HG02870 (cell line): Measurements from ENCODE around the gene CDKN2AIPNL.
"Not testable (repeated sequence)": the region's sequence is repeated elsewhere in the genome, so short reads cannot be mapped to it uniquely, and the experiment has no call there.

Experiments used
- ATAC-seq: cut with Tn5 transposase; IDR thresholded peaks from one replicate; pipeline ENCODE4 v1.9.1; 2021; ENCODE audit warnings: mild to moderate bottlenecking, moderate library complexity; ENCODE audit not compliant: unreplicated experiment

Gene CDKN2AIPNL

DNA sequence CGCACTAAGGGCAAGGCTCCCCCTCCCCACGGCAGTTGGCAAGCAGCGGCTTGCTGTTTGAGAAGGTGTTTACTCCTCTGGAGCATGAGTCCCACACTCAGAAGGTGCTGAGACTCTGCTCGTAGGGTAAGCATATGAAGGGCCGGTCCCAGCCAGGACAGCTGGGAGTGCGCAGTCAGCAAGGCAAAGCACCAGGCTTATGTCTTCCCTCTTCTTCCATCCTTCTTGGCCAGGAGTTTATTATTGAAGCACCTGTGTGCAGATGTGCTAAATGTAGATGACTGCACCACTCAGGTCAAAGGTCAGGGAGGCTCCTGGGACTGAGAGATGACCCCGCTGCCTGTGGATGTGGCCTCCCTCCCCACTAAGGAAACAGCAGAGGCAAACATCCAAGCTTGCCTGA is 27.0 kb upstream of the CDKN2AIPNL start:
- no peak for ATAC-seq

DNA sequence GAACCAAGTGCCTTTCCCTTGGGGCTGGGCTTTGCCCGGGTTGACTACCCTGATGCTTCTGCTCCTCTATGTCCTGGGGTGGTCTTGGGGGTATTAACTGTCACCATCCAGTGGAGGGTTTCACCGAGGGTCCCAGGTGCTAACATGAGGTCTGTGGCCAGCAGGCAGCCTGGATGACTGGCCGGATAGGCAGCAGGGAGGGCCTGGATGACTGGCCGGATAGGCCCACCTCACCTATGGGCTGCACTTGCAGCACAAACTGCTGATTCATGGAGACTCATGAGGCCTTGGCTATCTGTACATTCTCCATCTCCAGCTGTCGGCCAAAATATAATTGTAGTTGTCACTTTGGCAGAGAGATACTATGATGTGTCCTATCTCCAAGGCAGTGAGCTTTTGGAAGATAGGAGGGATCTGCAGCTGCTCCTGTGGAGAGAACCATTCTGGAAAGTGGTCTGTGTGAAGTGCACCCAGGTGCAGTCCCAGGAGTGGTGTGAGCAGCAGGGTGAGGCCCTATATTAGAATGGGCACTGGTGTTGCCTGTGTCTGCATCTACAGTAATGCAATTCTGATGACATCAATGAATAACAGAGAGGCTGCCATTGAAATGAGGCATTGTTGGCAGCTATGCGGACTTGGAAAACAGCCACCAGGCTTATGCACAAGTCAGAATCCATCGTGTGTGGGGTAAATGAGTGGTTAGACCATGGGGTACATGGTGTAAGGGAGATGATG is 26.3 kb upstream of the CDKN2AIPNL start:
- ATAC-seq, result no peak

DNA sequence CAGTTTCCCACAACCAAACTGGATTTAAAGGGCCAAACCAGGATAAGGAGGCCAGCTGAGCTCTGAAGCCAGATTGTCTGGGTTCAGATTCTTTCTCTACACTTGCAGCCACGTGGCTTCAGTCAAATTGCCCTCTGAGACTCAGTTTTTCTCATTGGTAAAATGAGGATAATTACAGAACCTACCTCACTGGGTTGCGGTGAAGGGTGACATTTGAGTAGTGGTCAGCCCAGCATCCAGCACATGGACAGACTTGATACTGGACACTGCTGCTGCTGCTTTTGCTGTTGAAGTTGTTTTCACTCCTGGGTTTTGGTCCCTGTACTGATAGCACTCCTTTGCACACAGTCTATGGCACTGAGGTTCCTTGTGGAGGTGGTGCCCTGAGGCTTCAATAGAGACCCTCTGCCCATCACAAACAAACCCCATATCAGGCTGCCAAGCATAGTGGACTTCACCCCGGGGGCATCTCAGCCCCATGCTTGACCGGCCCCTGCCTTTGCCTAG is 25.7 kb upstream of the CDKN2AIPNL start:
- no peak for ATAC-seq

DNA sequence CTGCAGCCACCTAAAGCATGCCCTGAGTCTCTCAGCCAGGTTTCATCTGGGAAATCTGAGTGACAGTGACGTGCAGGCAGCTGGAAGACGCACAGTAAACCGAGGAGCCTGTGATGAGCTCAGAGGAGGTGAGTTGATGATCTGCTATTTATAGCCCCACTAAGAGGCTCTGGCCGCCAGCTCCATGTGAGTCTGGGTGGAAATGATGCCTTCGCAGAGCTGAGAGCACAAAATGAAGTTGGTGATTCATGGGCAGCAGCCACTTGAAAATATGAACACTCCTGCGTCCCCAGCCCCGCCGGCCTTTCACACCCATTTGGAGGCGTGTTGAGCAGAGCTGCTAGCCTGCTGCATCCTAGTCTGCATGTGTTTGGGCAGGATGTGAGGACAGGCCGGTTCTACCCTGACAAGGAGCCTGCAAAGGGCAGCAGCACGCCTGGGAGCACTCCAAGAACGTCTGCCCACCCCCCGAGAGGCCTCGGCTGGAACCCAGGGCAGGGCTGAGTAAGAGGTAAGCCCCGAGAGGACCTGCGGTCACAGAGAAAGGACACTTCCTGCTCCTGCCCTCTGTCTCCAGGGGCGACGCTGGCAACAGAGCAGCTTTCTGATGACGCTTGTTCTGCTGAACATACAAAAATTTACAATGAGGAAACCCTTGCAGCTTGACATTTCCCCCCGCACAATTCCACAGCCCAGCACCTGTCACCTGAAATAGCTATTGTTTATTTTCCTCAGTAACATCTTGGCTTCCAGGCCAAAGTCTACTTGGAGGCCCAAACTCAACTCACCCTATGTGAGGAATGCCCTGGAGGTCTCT is 25.1 kb upstream of the CDKN2AIPNL start:
- ATAC-seq, result peak; percentile 84

DNA sequence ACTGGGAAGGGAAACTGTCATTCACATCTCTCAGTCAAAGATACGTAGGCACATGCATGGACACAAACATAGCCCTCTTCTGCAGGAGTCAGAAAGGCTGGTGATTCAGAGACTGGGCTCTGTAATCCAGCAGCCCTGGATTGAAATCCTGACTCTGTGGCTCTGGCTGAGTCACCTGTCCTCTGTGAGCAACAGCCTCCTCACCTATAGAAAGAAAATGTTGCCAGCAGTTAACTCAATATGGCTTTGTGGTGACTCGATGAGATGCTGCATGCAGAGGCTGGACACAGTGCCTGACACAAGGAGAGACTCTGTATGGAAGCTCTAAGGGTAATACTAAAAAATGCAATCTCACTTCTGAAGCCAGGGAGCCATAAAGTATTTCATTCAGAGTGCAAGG is 23.9 kb upstream of the CDKN2AIPNL start:
- ATAC-seq, result no peak

DNA sequence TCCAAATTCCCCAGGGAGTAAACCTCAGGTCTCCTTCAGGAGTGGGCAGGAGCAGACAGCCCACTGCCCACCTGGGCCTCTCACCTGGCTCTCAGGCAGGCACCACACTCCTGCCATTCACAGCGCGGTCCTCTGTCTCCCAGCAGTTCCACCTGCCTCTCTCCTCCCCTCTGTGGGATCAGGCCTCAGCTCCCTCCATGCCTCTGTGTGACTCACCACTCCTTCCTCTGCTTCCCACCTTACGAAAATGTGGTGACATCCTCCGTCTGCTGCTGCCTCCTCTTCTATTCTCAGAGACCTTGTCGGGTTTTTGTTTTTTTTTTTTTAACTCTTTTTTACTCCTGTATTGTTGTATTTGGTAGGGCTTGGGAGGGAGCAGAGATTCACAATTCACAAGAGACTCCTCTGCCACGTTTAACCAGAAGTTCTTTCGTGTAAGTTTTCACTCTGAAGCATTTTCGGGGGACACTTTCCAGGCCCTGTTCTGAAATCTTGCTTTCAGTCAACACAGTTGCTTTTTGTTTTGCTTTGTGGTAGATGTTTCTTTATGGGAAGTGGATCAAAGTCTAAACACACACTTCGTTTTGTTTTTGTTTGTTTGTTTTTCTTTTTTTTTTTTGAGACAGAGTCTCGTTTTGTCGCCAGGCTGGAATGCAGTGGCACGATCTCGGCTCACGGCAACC is 21.1 kb upstream of the CDKN2AIPNL start:
- ATAC-seq, result no peak

DNA sequence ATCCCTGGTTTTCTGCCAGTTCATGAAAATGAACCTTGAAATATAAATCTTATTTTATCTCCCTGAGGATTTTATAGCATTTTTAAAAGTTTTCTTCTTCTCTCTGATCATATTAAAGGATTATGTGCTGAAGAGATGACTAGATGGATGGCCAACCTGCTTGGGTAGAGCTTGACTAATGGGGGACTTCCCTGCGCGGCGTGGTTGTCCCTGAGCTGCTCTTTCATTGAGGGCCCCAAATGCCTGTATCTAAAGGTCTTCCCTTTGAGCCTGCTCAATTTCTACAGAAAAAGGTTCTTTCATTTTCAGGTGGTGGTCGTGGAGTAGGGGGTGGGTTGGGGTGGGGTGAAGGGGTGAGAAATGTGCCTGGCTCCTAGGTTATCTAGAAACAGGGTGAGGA is 20.5 kb upstream of the CDKN2AIPNL start:
- ATAC-seq, result no peak

DNA sequence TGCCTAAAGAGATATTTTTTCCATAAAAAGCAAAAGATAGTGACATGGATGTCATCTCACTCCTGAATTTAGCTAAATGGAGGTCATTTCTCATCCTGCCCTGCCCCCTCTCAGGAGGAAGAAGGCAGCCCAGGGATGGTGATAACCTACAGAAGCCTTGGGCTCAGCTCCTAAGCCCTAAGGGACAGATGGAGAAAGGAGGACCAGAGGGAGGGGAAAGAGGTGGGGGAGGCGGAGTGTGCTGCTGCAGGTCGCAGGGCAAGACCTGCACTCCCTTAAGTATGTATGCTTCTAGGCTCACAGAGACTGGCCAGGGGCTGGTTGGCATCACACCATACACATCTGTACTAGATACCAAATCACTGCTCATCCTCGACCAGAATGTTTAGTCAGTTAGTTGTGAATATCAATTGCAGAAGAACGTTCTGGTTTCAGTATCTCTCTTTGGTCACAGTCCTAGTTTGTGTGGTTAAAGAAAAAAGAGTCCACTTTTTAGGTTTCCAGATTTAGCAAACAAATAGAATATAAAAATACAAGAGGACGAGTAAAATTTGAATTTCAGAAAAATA is 18.4 kb upstream of the CDKN2AIPNL start:
- ATAC-seq, result peak; percentile 58

DNA sequence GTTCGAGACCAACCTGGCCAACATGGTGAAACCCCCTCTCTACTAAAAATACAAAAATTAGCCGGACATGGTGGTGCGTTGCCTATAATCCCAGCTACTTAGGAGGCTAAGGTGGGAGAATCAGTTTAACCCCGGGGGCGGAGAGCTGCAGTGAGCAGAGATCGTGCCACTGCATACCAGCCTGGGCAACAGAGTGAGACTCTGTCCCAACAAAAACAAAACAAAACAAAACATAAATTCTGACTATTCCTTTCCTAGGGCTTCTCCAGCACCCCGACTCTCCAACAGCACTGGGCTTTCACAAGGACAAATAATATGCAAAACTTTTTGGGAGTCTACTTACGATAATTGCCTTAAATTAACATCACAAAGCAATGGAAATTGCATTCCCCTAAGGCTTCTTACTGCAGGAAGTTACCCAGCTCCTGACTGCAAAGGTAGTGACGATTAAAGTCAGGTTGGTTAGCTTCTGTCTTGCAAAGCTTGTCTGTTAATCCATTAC is 15.9 kb upstream of the CDKN2AIPNL start:
- no peak for ATAC-seq

DNA sequence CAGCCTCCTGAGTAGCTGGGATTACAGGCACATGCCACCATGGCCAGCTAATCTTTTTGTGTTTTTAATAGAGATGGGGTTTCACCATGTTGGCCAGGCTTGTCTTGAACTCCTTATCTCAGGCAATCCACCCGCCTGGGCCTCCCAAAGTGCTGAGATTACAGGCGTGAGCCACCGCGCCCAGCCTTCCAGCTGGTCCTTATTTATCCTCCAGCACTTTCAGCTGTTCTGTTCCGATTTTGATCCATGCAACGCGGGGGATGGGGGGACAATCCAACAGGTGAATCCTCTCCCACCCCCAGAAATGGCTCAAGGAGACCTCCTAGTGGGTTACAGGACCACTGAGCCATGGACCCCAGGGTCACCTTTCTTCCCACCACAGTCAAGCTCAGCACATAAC is 14.7 kb upstream of the CDKN2AIPNL start:
- no peak for ATAC-seq

DNA sequence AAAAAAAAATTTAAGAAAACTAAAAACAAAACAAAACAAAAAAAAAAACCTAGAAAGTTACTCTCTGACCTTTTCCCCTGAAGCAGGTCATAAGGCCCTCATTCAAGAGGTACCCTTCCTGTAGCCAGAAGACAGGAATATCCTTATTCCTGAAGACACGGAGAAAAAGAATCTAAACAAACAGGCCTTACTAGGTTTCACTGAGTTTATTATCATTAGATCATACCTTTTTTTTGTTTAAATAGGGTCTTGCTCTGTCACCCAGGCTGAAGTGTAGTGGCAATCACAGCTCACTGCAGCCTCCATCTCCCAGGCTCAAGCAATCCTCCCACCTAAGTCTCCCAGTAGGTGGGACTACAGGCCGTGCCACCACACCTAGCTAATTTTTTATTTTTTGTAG is 11.7 kb upstream of the CDKN2AIPNL start:
- ATAC-seq, result no peak

DNA sequence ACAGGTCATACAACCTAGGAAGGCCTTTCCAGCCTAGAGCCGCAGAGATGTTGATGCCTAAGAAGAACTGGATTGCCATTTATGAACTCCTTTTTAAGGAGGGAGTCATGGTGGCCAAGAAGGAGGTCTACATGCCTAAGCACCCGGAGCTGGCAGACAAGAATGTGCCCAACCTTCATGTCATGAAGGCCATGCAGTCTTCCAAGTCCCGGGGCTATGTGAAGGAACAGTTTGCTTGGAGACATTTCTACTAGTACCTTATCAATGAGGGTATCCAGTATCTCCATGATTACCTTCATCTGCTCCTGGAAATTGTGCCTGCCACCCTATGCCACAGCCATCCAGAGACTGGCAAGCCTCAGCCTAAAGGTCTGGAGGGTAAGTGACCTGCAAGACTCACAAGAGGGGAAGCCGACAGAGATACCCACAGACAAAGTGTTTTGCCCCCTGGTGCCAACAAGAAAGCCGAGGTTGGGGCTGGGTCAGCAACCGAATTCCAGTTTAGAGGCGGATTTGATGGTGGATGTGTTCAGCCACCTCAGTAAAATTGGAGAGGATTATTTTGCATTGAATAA is 11.2 kb upstream of the CDKN2AIPNL start:
- no peak for ATAC-seq

DNA sequence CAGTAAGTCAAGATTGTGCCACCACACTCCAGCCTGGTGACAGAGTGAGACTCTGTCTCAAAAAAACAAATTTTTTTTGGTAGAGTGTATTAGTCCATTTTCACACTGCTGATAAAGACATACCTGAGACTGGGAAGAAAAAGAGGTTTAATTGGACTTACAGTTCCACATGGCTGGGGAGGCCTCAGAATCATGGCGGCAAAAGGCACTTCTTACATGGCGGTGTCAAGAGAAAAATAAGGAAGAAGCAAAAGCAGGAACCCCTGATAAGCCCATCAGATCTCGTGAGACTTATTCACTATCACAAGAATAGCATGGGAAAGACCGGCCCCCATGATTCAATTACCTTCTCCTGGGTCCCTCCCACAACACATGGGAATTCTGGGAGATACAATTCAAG is 9.4 kb upstream of the CDKN2AIPNL start:
- ATAC-seq, result not testable (repeated sequence)

DNA sequence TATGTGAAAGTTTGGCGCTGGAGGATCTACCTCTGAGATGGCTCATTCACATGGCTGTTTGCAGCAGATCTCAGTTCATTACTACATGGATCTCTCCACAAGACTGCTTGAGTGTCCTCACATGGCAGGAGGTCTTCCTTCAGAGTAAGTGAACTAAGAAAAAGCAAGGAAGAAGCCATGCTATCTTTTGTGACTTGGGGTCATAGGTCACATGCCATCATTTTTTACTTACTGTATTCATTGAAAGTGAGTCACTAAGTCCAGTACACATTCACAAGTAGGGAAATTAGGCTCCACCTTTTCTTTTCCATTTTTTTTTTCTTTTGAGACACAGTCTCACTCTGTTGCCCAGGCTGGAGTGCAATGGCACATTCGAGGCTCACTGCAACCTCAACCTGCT is 8.7 kb upstream of the CDKN2AIPNL start:
- ATAC-seq, result no peak

DNA sequence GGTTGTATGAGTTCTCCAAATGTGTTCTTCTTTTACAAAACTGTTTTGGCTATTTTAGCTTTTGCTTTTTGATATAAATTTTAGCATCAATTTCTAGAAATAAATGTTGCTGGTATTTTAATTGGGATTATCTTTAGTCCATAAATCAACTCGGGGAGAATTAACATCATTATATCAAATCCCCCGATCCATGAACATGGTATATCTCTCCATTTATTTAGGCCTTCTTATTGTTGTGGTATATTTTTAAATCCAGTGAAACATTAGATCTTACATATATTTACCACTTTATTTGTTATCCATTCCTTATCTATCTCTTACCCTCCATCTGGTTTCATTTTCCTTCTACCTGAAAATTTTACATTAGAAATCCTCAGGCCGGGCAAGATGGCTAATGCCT is 7.3 kb upstream of the CDKN2AIPNL start:
- no peak for ATAC-seq

DNA sequence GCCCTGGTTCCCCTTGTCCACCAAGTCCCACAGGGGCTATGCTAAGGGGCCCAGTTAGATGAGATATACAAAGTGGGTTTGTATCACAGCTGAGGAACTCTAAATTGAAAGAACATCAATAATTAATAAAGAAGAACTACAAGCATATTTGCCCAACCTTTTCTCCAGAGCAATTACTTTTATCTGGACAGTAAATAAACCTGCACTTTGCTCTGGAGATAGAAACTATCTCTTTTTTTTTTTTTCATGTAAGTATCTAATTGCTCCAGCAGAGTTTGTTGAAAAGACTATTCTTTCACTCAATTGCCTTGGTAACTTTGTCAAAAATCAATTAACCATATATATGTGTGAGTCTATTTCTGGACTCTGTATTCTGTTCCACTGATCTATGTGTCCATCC is 6.0 kb upstream of the CDKN2AIPNL start:
- no peak for ATAC-seq

DNA sequence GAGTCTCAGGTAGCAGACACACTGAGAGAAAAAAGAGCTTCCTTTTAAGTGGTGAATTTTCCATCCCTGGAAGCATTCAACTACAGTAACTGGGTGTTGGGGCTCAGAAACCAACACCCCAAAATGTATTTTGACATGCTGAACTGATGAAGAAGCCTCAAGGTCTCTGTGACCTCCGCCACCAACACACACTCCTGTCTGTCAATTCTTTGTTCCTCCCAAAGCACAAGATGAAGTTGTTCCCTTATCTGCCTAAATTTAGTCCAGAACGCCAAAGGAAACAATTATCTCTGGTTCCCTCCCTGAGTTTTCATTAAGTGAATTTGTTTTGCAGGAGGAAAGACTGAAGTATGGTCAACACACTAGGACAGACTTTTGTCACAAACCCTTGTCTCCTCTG is 1.4 kb upstream of the CDKN2AIPNL start:
- ATAC-seq, result no peak

DNA sequence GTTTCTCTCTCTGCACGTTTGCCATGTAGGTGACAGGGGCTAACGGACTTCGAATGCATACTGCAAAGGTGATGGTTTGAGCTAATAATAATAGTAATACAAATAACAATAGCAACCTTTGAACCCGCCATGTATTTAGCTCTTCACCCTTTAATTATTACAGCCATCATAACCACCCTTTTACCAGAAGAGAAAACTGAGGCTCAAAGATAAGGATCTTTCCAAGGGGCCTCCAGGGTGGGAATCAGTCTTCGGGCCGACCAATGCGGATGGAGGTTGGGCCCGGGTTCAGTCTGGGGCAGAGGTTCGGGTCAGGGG is 494 bp downstream of the CDKN2AIPNL start:
- no peak for ATAC-seq

DNA sequence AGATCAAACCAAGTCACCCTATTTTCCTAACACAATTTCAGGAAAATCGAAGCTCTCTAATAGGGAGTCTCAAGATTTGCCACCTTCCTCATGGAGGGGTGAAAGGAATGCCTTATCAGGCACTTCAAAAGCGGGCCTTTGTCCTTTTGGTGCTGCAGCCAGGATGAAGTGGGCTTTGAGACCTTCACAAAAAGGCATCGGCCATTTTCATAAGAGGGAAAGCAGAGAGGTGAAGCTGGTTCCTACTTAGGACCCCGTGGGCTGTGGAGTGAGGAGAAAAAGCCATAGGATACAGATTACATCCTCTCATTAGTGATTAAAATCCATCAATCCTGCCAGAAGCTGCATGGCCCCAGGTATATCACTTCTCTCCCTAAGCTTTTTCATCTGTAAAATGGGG is 859 bp downstream of the CDKN2AIPNL start:
- ATAC-seq, result no peak

DNA sequence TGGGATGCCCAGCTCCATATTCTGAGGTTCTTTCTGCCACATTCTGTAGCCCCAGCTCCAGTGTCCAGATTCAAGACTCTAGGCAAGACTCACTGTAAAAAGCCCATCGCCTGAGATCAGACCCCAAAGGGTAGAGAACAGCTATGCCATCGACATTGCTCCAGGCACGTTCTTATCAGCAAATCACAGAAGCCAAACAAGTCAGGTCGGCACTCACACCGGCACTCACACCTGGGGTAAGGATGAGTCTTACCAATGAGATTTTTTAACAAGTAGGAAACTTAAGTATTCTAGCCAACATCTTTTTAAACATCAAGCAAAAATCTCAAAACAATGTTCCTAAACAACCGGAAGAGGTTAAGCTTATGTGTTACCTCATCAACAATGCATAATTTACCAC is 2.4 kb downstream of the CDKN2AIPNL start:
- no peak for ATAC-seq

DNA sequence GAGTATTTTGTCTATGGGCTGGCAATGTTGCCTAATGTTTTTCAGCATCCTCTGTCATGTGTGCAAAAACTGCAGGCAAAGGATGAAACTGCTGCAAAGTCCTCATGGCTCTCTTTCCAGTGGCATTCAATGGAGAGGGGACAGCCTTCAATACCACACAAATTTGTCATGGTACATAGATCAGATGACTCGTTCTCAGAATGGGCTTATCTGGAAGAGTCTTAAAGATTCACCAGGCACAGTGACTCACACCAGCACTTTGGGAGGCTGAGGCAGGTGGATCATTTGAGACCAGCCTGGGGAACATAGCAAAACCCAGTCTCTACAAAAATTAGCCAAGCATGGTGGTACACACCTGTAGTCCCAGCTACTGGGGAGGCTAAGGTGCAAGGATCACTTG is 5.3 kb downstream of the CDKN2AIPNL start:
- no peak for ATAC-seq
